ENCODE results near the gene HIBADH.

The HIBADH gene

GRCh38 chr7:27482219-27482618, 180.5 kb downstream of the HIBADH start:
- DNase-seq, result no peak

- DNase-seq, result no peak
These were observed 184.1 kb downstream of the HIBADH start for GRCh38 chr7:27478556-27478955.

GRCh38 chr7:27478084-27478483, 184.6 kb downstream of the HIBADH start:
- DNase-seq, result no peak

GRCh38 chr7:27476493-27476892, 186.2 kb downstream of the HIBADH start:
- DNase-seq, result no peak

All from right hindlimb (tissue), 1 donor.